H1 (cell line): Measurements from ENCODE around the gene ZNF385B. TPM values are rescaled to one million over a fixed set of nuclear protein-coding genes. Genes with fewer than 3 reads are reported as not detected.

Experiments
- CTCF ChIA-PET: fragments of 300-600 bp; sonication (Branson Sonifier 250); formaldehyde crosslinking; loops from one replicate; lab custom pipeline; 2021; ENCODE audit not compliant: partially characterized antibody; lab: Charles Lee
- POLR2A ChIA-PET: fragments of 300-600 bp; sonication (Branson Sonifier 250); formaldehyde crosslinking; loops from one replicate; lab custom pipeline; 2021; ENCODE audit warnings: inconsistent platforms; ENCODE audit not compliant: partially characterized antibody; lab: Charles Lee
- DNase-seq, 2 experiments: peaks; one replicate each; pipeline versions ENCODE4 v3.0.0 to v3.0.0-alpha.2; 2010 to 2022; ENCODE audit warnings: low spot score in 2 of 2, low read depth in 1 of 2, mixed read lengths in 1 of 2
- FAIRE-seq: peaks from 2 replicates; lab custom pipeline; 2011; peaks lifted over from hg19 to GRCh38; lab: Jason Lieb, UNC
- H2AFZ ChIP-seq: 2 replicates; pipeline ENCODE4 v1.8.1; 2012; ENCODE audit warnings: low read length, inconsistent platforms
- H2AK5ac ChIP-seq: 2 replicates; pipeline ENCODE4 v1.6.1; 2013; ENCODE audit warnings: low read depth, low read length
- H2BK120ac ChIP-seq: replicated peaks from 2 replicates; pipeline ENCODE3; 2013; ENCODE audit warnings: low read depth, low read length, inconsistent platforms
- H2BK12ac ChIP-seq: 2 replicates; pipeline ENCODE4 v1.6.1; 2013; ENCODE audit warnings: low read depth, low read length
- H2BK15ac ChIP-seq: 2 replicates; pipeline ENCODE4 v1.6.1; 2013; ENCODE audit warnings: low read length
- H2BK20ac ChIP-seq: 2 replicates; pipeline ENCODE4 v1.6.1; 2013; ENCODE audit warnings: low read length
- H2BK5ac ChIP-seq: 2 replicates; pipeline ENCODE4 v1.6.1; 2013; ENCODE audit warnings: low read depth, low read length
- H3K14ac ChIP-seq: 2 replicates; pipeline ENCODE4 v1.6.1; 2013; ENCODE audit warnings: inconsistent platforms; ENCODE audit not compliant: insufficient read length
- H3K18ac ChIP-seq: 2 replicates; pipeline ENCODE4 v1.6.1; 2013; ENCODE audit warnings: low read length; ENCODE audit errors: extremely low read depth
- H3K23ac ChIP-seq: 2 replicates; pipeline ENCODE4 v1.6.1; 2013; ENCODE audit warnings: inconsistent platforms; ENCODE audit not compliant: insufficient read length
- H3K23me2 ChIP-seq: 2 replicates; pipeline ENCODE4 v1.6.1; 2013; ENCODE audit warnings: low read depth, low read length
- H3K27ac ChIP-seq: 2 replicates; pipeline ENCODE4 v1.6.1; 2011; ENCODE audit warnings: low read depth, low read length, inconsistent platforms
- H3K27me3 ChIP-seq, 4 experiments: replicated peaks in 1 of 4; 1 replicate in 1 of 4; 2 replicates in 3 of 4; pipeline versions ENCODE4 v1.6.1 to v1.8.1; 2011 to 2013; ENCODE audit warnings: low read length in 3 of 4, mild to moderate bottlenecking in 3 of 4, inconsistent platforms in 2 of 4, mixed read lengths in 2 of 4, moderate library complexity in 1 of 4; ENCODE audit not compliant: control insufficient read depth in 3 of 4, insufficient read depth in 3 of 4; ENCODE audit errors: extremely low read depth in 1 of 4
- H3K36me3 ChIP-seq, 4 experiments: 2 replicates each; pipeline versions ENCODE4 v1.6.1 to v1.8.1; 2011 to 2013; ENCODE audit warnings: mild to moderate bottlenecking in 4 of 4, low read length in 3 of 4, moderate library complexity in 2 of 4, control low read depth in 1 of 4, inconsistent platforms in 1 of 4; ENCODE audit not compliant: insufficient read depth in 4 of 4, control insufficient read depth in 2 of 4
- H3K4ac ChIP-seq: replicated peaks from 2 replicates; pipeline ENCODE3; 2013; ENCODE audit warnings: low read length, low read depth, mixed read lengths, inconsistent platforms; ENCODE audit not compliant: insufficient read length
- H3K4me1 ChIP-seq, 4 experiments: replicated peaks in 1 of 4; 1 replicate in 1 of 4; 2 replicates in 3 of 4; pipeline versions ENCODE4 v1.6.1 to v1.8.1; 2011 to 2013; ENCODE audit warnings: low read length in 3 of 4, inconsistent platforms in 2 of 4, mixed read lengths in 1 of 4; ENCODE audit not compliant: insufficient read depth in 4 of 4, control insufficient read depth in 3 of 4
- H3K4me2 ChIP-seq, 2 experiments: 2 replicates each; pipeline versions ENCODE4 v1.6.1 to v1.8.1; 2011 to 2013; ENCODE audit warnings: low read depth in 2 of 2, low read length in 2 of 2, control low read depth in 1 of 2, inconsistent platforms in 1 of 2, mild to moderate bottlenecking in 1 of 2; ENCODE audit not compliant: insufficient read depth in 1 of 2
- H3K4me3 ChIP-seq, 4 experiments: fragments of 200-600, 300-600 bp in 1 of 4; sonication (generic), shearing (Covaris generic), sonication (Bioruptor Twin) in 1 of 4; 2 replicates each; pipeline versions ENCODE4 v1.5.1 to v1.8.1; 2011 to 2016; ENCODE audit warnings: low read length in 4 of 4, low read depth in 3 of 4, control low read depth in 2 of 4, inconsistent platforms in 2 of 4, mild to moderate bottlenecking in 2 of 4, mixed read lengths in 1 of 4, moderate library complexity in 1 of 4; ENCODE audit not compliant: insufficient read depth in 2 of 4; ENCODE audit errors: extremely low read depth in 1 of 4
- H3K56ac ChIP-seq: replicated peaks from 2 replicates; pipeline ENCODE3; 2013; ENCODE audit warnings: low read depth, mild to moderate bottlenecking, mixed read lengths, low read length, inconsistent platforms; ENCODE audit not compliant: insufficient read length
- H3K79me1 ChIP-seq: 2 replicates; pipeline ENCODE4 v1.6.1; 2013; ENCODE audit warnings: low read depth, low read length, control low read depth
- H3K79me2 ChIP-seq, 2 experiments: 2 replicates each; pipeline versions ENCODE4 v1.6.1 to v1.8.1; 2012 to 2013; ENCODE audit warnings: low read length in 2 of 2, mild to moderate bottlenecking in 2 of 2, inconsistent platforms in 1 of 2; ENCODE audit not compliant: insufficient read depth in 2 of 2, control insufficient read depth in 1 of 2
- H3K9ac ChIP-seq, 4 experiments: replicated peaks in 1 of 4; 1 replicate in 1 of 4; 2 replicates in 3 of 4; pipeline versions ENCODE4 v1.6.1 to v1.8.1; 2011 to 2013; ENCODE audit warnings: low read depth in 3 of 4, low read length in 3 of 4, control low read depth in 2 of 4, mild to moderate bottlenecking in 2 of 4, moderate library complexity in 2 of 4, inconsistent platforms in 1 of 4; ENCODE audit errors: extremely low read depth in 1 of 4
- H3K9me3 ChIP-seq, 2 experiments: 2 replicates each; pipeline versions ENCODE4 v1.6.1 to v1.8.1; 2012 to 2013; ENCODE audit warnings: mild to moderate bottlenecking in 2 of 2, moderate library complexity in 2 of 2, control low read depth in 1 of 2, inconsistent platforms in 1 of 2, low read depth in 1 of 2, low read length in 1 of 2, mixed read lengths in 1 of 2; ENCODE audit not compliant: insufficient read depth in 2 of 2
- H4K20me1 ChIP-seq, 2 experiments: replicated peaks in 1 of 2; 2 replicates each; pipeline versions ENCODE3 to v1.8.1; 2011 to 2013; ENCODE audit warnings: inconsistent platforms in 2 of 2, low read length in 2 of 2, mild to moderate bottlenecking in 1 of 2; ENCODE audit not compliant: insufficient read depth in 2 of 2, control insufficient read depth in 1 of 2
- H4K5ac ChIP-seq: 2 replicates; pipeline ENCODE4 v1.6.1; 2013; ENCODE audit warnings: low read length, low read depth, mixed read lengths, inconsistent platforms; ENCODE audit not compliant: insufficient read length
- H4K8ac ChIP-seq: 2 replicates; pipeline ENCODE4 v1.8.0; 2013; ENCODE audit warnings: mild to moderate bottlenecking, moderate library complexity, low read length, inconsistent platforms; ENCODE audit not compliant: insufficient read depth; ENCODE audit errors: extremely low read depth
- H4K91ac ChIP-seq: replicated peaks from 2 replicates; pipeline ENCODE3; 2013; ENCODE audit warnings: low read length, mixed read lengths, inconsistent platforms; ENCODE audit not compliant: insufficient read length
- ASH2L ChIP-seq: fragments of 200-600, 300-600 bp; sonication (generic); IDR thresholded peaks from one replicate; pipeline ENCODE4 v1.7.1; 2017; ENCODE audit warnings: low read length
- CBX5 ChIP-seq: fragments of 300-800, 300-1000 bp; sonication (generic); IDR thresholded peaks from 2 replicates; pipeline ENCODE4 v1.7.1; 2016; ENCODE audit warnings: antibody characterized with exemption, low read length, low read depth
- KDM1A ChIP-seq: fragments of 200-600, 300-600 bp; sonication (generic); IDR thresholded peaks from 2 replicates; pipeline ENCODE4 v1.7.1; 2016; ENCODE audit warnings: mild to moderate bottlenecking, low read length, borderline replicate concordance
- KDM4A ChIP-seq: IDR thresholded peaks from one replicate; pipeline ENCODE4 v1.7.1; 2012; ENCODE audit warnings: low read depth, mild to moderate bottlenecking, moderate library complexity, low read length, inconsistent platforms; ENCODE audit not compliant: severe bottlenecking
- KDM5A ChIP-seq: fragments of 200-600 bp; IDR thresholded peaks from 2 replicates; pipeline ENCODE4 v1.7.1; 2012; ENCODE audit warnings: mild to moderate bottlenecking, low read length, inconsistent platforms, mixed read lengths
- PHF8 ChIP-seq: fragments of 200-600 bp; sonication (generic); conservative IDR thresholded peaks from 2 replicates; pipeline ENCODE4 v1.7.1; 2012; ENCODE audit warnings: low read depth, mild to moderate bottlenecking, inconsistent platforms, low read length, moderate library complexity
- POLR2A ChIP-seq, 2 experiments: IDR thresholded peaks; 1 replicate in 1 of 2; 2 replicates in 1 of 2; pipeline ENCODE4 v1.6.1; 2011; ENCODE audit warnings: low read depth in 2 of 2, low read length in 2 of 2, mild to moderate bottlenecking in 2 of 2; ENCODE audit errors: control extremely low read depth in 1 of 2
- POLR2AphosphoS5 ChIP-seq: IDR thresholded peaks from 2 replicates; pipeline ENCODE4 v1.6.1; 2011; ENCODE audit warnings: low read depth, low read length
- RNF2 ChIP-seq: fragments of 200-900, 300-1000 bp; sonication (generic); IDR thresholded peaks from 2 replicates; pipeline ENCODE4 v1.7.1; 2016; ENCODE audit warnings: borderline replicate concordance, low read depth, mild to moderate bottlenecking, antibody characterized with exemption, low read length; ENCODE audit not compliant: poor library complexity, severe bottlenecking; ENCODE audit errors: missing control alignments
- SUZ12 ChIP-seq: fragments of 200-600 bp; sonication (generic); IDR thresholded peaks from 2 replicates; pipeline ENCODE4 v1.6.1; 2012; ENCODE audit warnings: mild to moderate bottlenecking, inconsistent platforms, low read length, moderate library complexity, mixed read lengths
- TAF7 ChIP-seq: optimal IDR thresholded peaks from 2 replicates; pipeline ENCODE3; 2011; ENCODE audit warnings: low read depth, mild to moderate bottlenecking, inconsistent platforms, low read length, moderate library complexity, borderline replicate concordance
- WGBS, 2 experiments: shearing (Covaris generic) in 1 of 2; methylation state at CpG; one replicate each; pipeline versions ENCODE4 v1.1.6 to v1.1.7; 2013 to 2015; ENCODE audit warnings: low lambda C conversion rate in 2 of 2, mixed read lengths in 2 of 2, inconsistent platforms in 1 of 2, low coverage in 1 of 2, missing lambda C conversion rate in 1 of 2; ENCODE audit not compliant: insufficient replicate concordance in 2 of 2, insufficient coverage in 1 of 2, insufficient read length in 1 of 2; ENCODE audit errors: extremely low coverage in 1 of 2, missing lambda C conversion rate in 1 of 2; 5-methylcytosine and 5-hydroxymethylcytosine counted together
- polyA plus RNA-seq, 7 experiments: library from polyadenylated mRNA; depleted of rRNA in 3 of 7; stranded (reverse) in 5 of 7; unstranded in 2 of 7; fragments of >200 nt in 5 of 7; fragments of 200-250 nt in 2 of 7; gene quantifications; 1 replicate in 5 of 7; 2 replicates in 1 of 7; 4 replicates in 1 of 7; pipeline versions ENCODE4 v1.2.1 to v1.2.3, GENCODE V29; 2011 to 2013; ENCODE audit warnings: missing spikeins in 2 of 7, mixed read lengths in 2 of 7
- total RNA-seq: library from RNA; stranded (reverse); fragmentation: NEBNext Ultra II Directional; extraction: Animal tissue kit (Norgen Biotek cat#: 25700); gene quantifications from 2 replicates; pipeline ENCODE4 v1.2.1, GENCODE V29; 2021
- TF ChIP-seq, protein P1 (sequence below): IDR thresholded peaks from 2 replicates; pipeline ENCODE4 v1.6.1; 2012; ENCODE audit warnings: low read length, inconsistent platforms

Gene ZNF385B
- total and polyA plus RNA-seq, 2 of the 8 experiments (the other 6 are each of a cell fraction or from before 2014, with no cell fraction given): 1.1 to 3.7 TPM

GRCh38 chr2:179543361-179543901 is 318.0 kb downstream of the ZNF385B start:
- Histone ChIP-seq H3K9me3 (0 out of 4 replicates have a peak, but pooled peaks cover 0 to 4% of the 10 kb centered on the region in 2 experiments), H3K18ac (no peak overlapping the region), H2AFZ (no peak overlapping the region), H3K36me3 (no peaks in the 10 kb centered on the region), H3K23ac (no peak overlapping the region), H3K27ac (no peak overlapping the region), H2AK5ac (no peak overlapping the region), H3K14ac (no peak overlapping the region), H4K20me1 (no peaks in the 10 kb centered on the region), H2BK12ac (no peak overlapping the region), H3K4me2 (no peak overlapping the region), H3K56ac (no peak overlapping the region), H3K4me1 (peaks cover 0 to 4% (median 0%) of the 10 kb centered on the region in 4 experiments; a peak in 1 of 7 replicates), H4K91ac (no peak overlapping the region), H2BK120ac (no peak overlapping the region), H3K79me1 (no peaks in the 10 kb centered on the region), H3K9ac (no peak overlapping the region), H3K27me3 (no peaks in the 10 kb centered on the region), H4K5ac (no peak overlapping the region), H2BK20ac (no peak overlapping the region), H3K4ac (no peak overlapping the region), H2BK15ac (no peak overlapping the region), H2BK5ac (no peak overlapping the region), H3K4me3 (no peak overlapping the region), H3K79me2 (no peaks in the 10 kb centered on the region), H4K8ac (no peak overlapping the region), H3K23me2 (no peaks in the 10 kb centered on the region)
- FAIRE-seq: peak; percentile 42
- CTCF ChIA-PET: interaction anchor here (0.8 to 1.7 kb wide), 2 partner anchors 10 to 12 kb away, joined by 3 to 5 read pairs; no protein-coding TSS in a partner anchor
- no peak for DNase-seq
- 79% methylated on average over 3 of the region's 3 CpGs; no CpG with 5 or more reads in 1 of the 2 experiments for WGBS, 2 experiments
- POLR2A ChIA-PET: no interaction called here
- TF ChIP-seq POLR2AphosphoS5 (no peak), POLR2A (IDR thresholded peaks at IDR 0.05; ENCODE audit: control extremely low read depth in 1 of 2, low read depth in 2 of 2, low read length in 2 of 2) (no peak), SUZ12 (no peak), KDM5A (no peak), TAF7 (no peak), CBX5 (no peak), PHF8 (no peak), KDM4A (no peak), KDM1A (no peak), RNF2 (no peak), ASH2L (no peak)
- TF ChIP-seq, protein P1, sequence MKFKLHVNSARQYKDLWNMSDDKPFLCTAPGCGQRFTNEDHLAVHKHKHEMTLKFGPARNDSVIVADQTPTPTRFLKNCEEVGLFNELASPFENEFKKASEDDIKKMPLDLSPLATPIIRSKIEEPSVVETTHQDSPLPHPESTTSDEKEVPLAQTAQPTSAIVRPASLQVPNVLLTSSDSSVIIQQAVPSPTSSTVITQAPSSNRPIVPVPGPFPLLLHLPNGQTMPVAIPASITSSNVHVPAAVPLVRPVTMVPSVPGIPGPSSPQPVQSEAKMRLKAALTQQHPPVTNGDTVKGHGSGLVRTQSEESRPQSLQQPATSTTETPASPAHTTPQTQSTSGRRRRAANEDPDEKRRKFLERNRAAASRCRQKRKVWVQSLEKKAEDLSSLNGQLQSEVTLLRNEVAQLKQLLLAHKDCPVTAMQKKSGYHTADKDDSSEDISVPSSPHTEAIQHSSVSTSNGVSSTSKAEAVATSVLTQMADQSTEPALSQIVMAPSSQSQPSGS: no peak
